MM.1S (cell line): ENCODE measurements around the gene PRSS3.
"Not testable (repeated sequence)": the region's sequence is repeated elsewhere in the genome, so short reads cannot be mapped to it uniquely, and the experiment has no call there.

ENCODE experiments used
- DNase-seq: peaks from one replicate; pipeline ENCODE4 v3.0.0-alpha.2; 2015
- H2AFZ ChIP-seq: fragments of 300-600 bp; sonication (generic); 2 replicates; pipeline ENCODE4 v1.6.0; 2016; ENCODE audit warnings: antibody characterized with exemption, low read length
- H3F3A ChIP-seq: fragments of 300-600 bp; sonication (generic); 2 replicates; pipeline ENCODE4 v1.6.1; 2016; ENCODE audit warnings: mild to moderate bottlenecking, antibody characterized with exemption, low read length, moderate library complexity, mixed read lengths; ENCODE audit not compliant: insufficient read depth
- H3K27ac ChIP-seq: fragments of 300-600 bp; sonication (generic); 2 replicates; pipeline ENCODE4 v1.5.1; 2016; ENCODE audit warnings: mild to moderate bottlenecking, low read length
- H3K27me3 ChIP-seq: fragments of 300-600 bp; sonication (generic); replicated peaks from 2 replicates; pipeline ENCODE4 v1.6.0; 2016; ENCODE audit warnings: low read length; ENCODE audit not compliant: insufficient read depth
- H3K36me3 ChIP-seq: fragments of 300-600 bp; sonication (generic); replicated peaks from 2 replicates; pipeline ENCODE4 v1.6.1; 2016; ENCODE audit warnings: mild to moderate bottlenecking, low read length, mixed read lengths; ENCODE audit not compliant: insufficient read depth
- H3K4me1 ChIP-seq: fragments of 300-600 bp; sonication (generic); 2 replicates; pipeline ENCODE4 v1.6.1; 2016; ENCODE audit warnings: low read length, mixed read lengths
- H3K4me2 ChIP-seq: fragments of 300-600 bp; sonication (generic); 2 replicates; pipeline ENCODE4 v1.6.0; 2016; ENCODE audit warnings: low read depth, low read length
- H3K4me3 ChIP-seq: fragments of 300-600 bp; sonication (generic); 2 replicates; pipeline ENCODE4 v1.5.1; 2016; ENCODE audit warnings: low read length, mixed read lengths
- H3K79me2 ChIP-seq: fragments of 300-600 bp; sonication (generic); 2 replicates; pipeline ENCODE4 v1.6.1; 2016; ENCODE audit warnings: mixed run types, low read length, mixed read lengths
- H3K9ac ChIP-seq: fragments of 300-600 bp; sonication (generic); 2 replicates; pipeline ENCODE4 v1.6.1; 2016; ENCODE audit warnings: low read length, mixed read lengths
- H3K9me2 ChIP-seq: fragments of 300-600 bp; sonication (generic); replicated peaks from 2 replicates; pipeline ENCODE4 v1.6.1; 2016; ENCODE audit warnings: mild to moderate bottlenecking, low read length, mixed read lengths; ENCODE audit not compliant: insufficient read depth
- H3K9me3 ChIP-seq: fragments of 300-600 bp; sonication (generic); replicated peaks from 2 replicates; pipeline ENCODE4 v1.6.1; 2016; ENCODE audit warnings: mild to moderate bottlenecking, low read length, mixed read lengths; ENCODE audit not compliant: insufficient read depth
- H4K20me1 ChIP-seq: fragments of 300-600 bp; sonication (generic); 2 replicates; pipeline ENCODE4 v1.6.1; 2016; ENCODE audit warnings: mild to moderate bottlenecking, low read length, moderate library complexity, mixed read lengths; ENCODE audit not compliant: insufficient read depth
- CTCF ChIP-seq: fragments of 300-600 bp; sonication (generic); IDR thresholded peaks from 2 replicates; pipeline ENCODE4 v1.5.1; 2016; ENCODE audit warnings: antibody characterized with exemption, low read length, mixed read lengths
- EZH2 ChIP-seq: fragments of 300-600 bp; sonication (generic); optimal IDR thresholded peaks from 2 replicates; pipeline ENCODE3; 2017; ENCODE audit warnings: low read depth, mild to moderate bottlenecking, antibody characterized with exemption, low read length, mixed read lengths
- EZH2phosphoT487 ChIP-seq: fragments of 300-600 bp; sonication (generic); IDR thresholded peaks from 2 replicates; pipeline ENCODE4 v1.6.1; 2018; ENCODE audit warnings: antibody characterized with exemption, low read length

PRSS3 gene

GRCh38 chr9:33837138-33837537, 41.8 kb downstream of the PRSS3 start:
- no peaks in the 10 kb centered on the region for H3K27me3 ChIP-seq
- no peak overlapping the region for H3K4me3 ChIP-seq
- H3K9ac ChIP-seq = no peak overlapping the region
- 0 out of 2 replicates have a peak, but pooled peaks cover 7% of the 10 kb centered on the region for H4K20me1 ChIP-seq
- DNase-seq = no peak
- H3K9me3 ChIP-seq = no peaks in the 10 kb centered on the region
- TF ChIP-seq CTCF (no peak), EZH2phosphoT487 (no peak), EZH2 (no peak)
- H3K36me3 ChIP-seq = no peaks in the 10 kb centered on the region
- no peaks in the 10 kb centered on the region for H3K4me1 ChIP-seq
- no peaks in the 10 kb centered on the region for H3F3A ChIP-seq
- H3K27ac ChIP-seq = no peak overlapping the region
- H3K4me2 ChIP-seq = no peak overlapping the region
- H2AFZ ChIP-seq = no peak overlapping the region
- no peaks in the 10 kb centered on the region for H3K9me2 ChIP-seq
- peaks cover 93% of the 10 kb centered on the region for H3K79me2 ChIP-seq

- Histone ChIP-seq H3K4me2 (no peak overlapping the region), H3K9me2 (no peaks in the 10 kb centered on the region), H4K20me1 (0 out of 2 replicates have a peak, but pooled peaks cover 4% of the 10 kb centered on the region), H3K9ac (no peak overlapping the region), H3K27ac (no peak overlapping the region), H3F3A (no peaks in the 10 kb centered on the region), H3K36me3 (no peaks in the 10 kb centered on the region), H3K4me3 (no peak overlapping the region), H3K9me3 (no peaks in the 10 kb centered on the region), H2AFZ (no peak overlapping the region), H3K4me1 (no peaks in the 10 kb centered on the region), H3K79me2 (peaks cover 94% of the 10 kb centered on the region), H3K27me3 (no peaks in the 10 kb centered on the region)
- TF ChIP-seq EZH2phosphoT487 = no peak
- no peak for DNase-seq
Observed at GRCh38 chr9:33840381-33840780, 45.0 kb downstream of the PRSS3 start.

GRCh38 chr9:33843312-33843961, 48.1 kb downstream of the PRSS3 start:
- Histone ChIP-seq H4K20me1 (peaks cover 7% of the 10 kb centered on the region; the same call in 1 of the 2 replicates), H3K27ac (no peak overlapping the region), H3K4me3 (no peak overlapping the region), H3K4me2 (no peak overlapping the region), H3K9ac (no peak overlapping the region), H3K9me2 (no peaks in the 10 kb centered on the region), H3K4me1 (no peaks in the 10 kb centered on the region), H3K27me3 (no peaks in the 10 kb centered on the region), H3K9me3 (no peaks in the 10 kb centered on the region), H3K36me3 (no peaks in the 10 kb centered on the region), H3F3A (no peaks in the 10 kb centered on the region), H2AFZ (no peak overlapping the region), H3K79me2 (peaks cover 95% of the 10 kb centered on the region)
- no peak for DNase-seq
- TF ChIP-seq CTCF = no peak
- no peak for TF ChIP-seq EZH2
- TF ChIP-seq EZH2phosphoT487 = no peak

- H4K20me1 ChIP-seq = peaks cover 10% of the 10 kb centered on the region; the same call in 1 of the 2 replicates
- no peak overlapping the region for H3K27ac ChIP-seq
- no peak overlapping the region for H2AFZ ChIP-seq
- no peak overlapping the region for H3K9ac ChIP-seq
- H3K9me2 ChIP-seq = no peaks in the 10 kb centered on the region
- H3K79me2 ChIP-seq = peaks cover 88% of the 10 kb centered on the region
- no peak overlapping the region for H3K4me3 ChIP-seq
- no peaks in the 10 kb centered on the region for H3K9me3 ChIP-seq
- TF ChIP-seq EZH2 (no peak), CTCF (no peak), EZH2phosphoT487 (no peak)
- H3K4me2 ChIP-seq = no peak overlapping the region
- H3K36me3 ChIP-seq = no peaks in the 10 kb centered on the region
- H3K4me1 ChIP-seq = no peaks in the 10 kb centered on the region
- DNase-seq = no peak
- H3F3A ChIP-seq = no peaks in the 10 kb centered on the region
- H3K27me3 ChIP-seq = no peaks in the 10 kb centered on the region
Observed at GRCh38 chr9:33846231-33846630, 50.9 kb downstream of the PRSS3 start.

- not testable (repeated sequence) for H3K4me2 ChIP-seq, H3K27ac ChIP-seq, H3K4me1 ChIP-seq, H3K9ac ChIP-seq, H3K9me2 ChIP-seq, H3K36me3 ChIP-seq, H2AFZ ChIP-seq, H3F3A ChIP-seq, DNase-seq, H3K9me3 ChIP-seq, H3K4me3 ChIP-seq, H4K20me1 ChIP-seq, H3K27me3 ChIP-seq
- H3K79me2 ChIP-seq = peaks cover 86% of the 10 kb centered on the region
Observed at GRCh38 chr9:33847894-33848205, 52.5 kb downstream of the PRSS3 start.
